Measurements from ENCODE around the gene SLC25A52. TPM values are rescaled to one million over a fixed set of nuclear protein-coding genes. Genes with fewer than 3 reads are reported as not detected.
"Not testable (repeated sequence)": the region's sequence is repeated elsewhere in the genome, so short reads cannot be mapped to it uniquely, and the experiment has no call there.

SLC25A52 gene
- total RNA-seq, 1 experiment from 2014 or later, result not detected

DNA sequence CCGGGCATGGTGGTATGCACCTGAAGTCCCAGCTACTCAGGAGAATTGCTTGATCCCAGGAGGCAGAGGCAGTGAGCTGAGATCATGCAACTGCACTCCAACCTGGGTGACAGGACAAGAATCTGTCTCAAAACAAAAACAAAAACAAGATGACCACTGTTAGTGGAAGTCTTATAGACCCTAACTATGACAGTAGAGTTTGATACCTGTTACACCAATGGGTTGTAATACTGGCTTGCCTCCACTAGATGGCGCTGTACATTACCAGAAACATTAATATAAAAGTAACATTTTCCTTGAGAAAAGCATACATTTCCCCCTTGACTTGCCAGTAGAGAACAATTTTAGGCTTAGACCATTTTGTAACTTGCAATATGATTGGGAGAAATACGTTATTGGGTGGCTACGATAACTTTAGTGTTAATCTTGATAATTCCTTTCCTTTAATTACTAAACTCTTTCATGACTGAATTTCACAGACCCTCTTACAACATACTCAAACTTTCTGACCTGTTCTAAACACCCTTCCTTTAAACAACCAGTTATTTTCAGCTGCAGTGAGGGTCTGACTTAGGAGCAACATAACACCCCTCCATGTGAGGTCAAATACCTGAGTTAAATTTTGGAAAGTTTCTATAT, 19.5 kb downstream of the SLC25A52 start:
- DNase-seq (ENCODE audit: low read depth), result peak; percentile 20

DNA sequence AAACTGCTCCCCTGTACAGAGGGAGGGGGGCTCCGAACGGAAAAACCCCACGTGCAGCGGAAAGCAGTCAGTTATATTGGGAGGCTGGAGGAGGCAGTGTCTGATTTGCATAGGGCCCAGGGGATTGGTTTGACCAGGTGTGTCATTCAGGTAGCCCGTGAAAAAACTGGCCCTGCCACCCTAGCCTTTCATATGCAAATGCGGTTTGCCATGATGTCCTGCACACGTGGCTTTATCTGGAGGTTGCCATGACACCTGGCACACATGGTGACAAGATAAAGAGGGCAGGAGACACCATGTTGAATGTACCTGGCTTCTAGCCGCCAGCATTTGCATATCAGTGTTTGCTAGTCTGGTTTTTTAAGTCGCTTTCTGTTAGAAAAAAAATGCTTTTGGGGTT, 20.5 kb downstream of the SLC25A52 start:
- DNase-seq (ENCODE audit: low read depth), result no peak

DNA sequence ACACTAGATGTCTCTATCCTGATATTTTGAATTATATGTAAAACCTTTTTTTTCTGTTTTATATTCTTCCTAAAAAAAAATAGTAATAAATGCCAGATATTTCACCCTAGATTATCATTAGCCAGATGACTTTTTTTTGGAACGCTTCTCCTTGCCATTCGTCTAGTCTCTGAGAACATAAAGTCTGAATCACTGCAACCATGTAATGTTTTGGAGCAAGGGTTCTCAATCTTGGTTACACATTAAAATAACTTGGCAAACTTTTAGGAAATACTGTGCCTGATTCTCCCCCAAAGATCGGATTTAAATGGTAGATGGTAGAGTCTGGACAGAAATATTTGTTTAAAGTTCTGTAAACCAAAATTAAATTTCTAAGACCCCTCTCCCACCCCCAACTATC, 21.0 kb downstream of the SLC25A52 start:
- DNase-seq (ENCODE audit: low read depth), result no peak

DNA sequence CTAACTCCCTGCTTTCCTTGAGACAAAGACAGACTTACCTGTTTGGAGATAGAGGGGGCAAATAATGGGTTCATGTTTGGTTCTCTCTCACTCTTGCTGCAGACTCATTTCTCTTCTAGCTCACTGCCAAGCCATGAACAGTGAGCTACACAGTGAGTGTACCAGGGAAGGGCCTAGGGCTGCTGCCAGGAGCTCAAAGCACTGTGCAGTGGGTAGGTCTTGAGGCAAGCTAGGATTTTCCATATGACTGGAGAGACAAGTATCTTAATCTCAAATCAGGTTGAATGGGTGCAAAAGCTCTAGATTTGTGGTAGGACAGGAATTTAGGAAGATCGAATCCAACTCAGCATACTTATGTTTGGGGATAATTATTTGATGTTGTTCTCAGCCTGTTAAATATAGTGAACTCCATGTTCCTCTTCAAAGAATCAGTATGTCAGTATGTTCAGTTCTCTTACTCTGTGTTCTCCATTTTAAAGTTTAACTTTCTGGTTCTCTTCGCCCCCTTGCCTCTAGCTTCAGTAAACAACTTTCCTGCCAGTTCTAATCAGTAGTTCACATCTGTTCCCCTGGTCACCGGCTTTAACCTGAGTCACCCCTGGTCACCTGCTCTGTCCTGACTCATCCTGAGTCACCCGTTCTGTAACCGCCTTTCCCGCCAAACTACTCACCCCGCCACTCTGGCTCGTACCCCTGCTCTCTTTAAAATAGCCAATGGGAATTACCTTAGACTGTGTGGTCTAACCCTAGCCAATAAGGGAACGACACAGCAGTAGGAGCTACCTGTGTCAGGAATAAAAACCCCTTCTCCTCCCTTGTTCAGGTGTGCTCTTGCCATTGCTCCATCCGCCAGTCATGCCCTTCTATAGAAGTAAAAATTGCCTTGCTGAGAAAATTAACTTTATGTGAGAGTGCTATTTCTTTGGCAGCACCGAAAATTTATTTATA, 21.9 kb downstream of the SLC25A52 start:
- DNase-seq (ENCODE audit: low read depth), result peak; percentile 24

DNA sequence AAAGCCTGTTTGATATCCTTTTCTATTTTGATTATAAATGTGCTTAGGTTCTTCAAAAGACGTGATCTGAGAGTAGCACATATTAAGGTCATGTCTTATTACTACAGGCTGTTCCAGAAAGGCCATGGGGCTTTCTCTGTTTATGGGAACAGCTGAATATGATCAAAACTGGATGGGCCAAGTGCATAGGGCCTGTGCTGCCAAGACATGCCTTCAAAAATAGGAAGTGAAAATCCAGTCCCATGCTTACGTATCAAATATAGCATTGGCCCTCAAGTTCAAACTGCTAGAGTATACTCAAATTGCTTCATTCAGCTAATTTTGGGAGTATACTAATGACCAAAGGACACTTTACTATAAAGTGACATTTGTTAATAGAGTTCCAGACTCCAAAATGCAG, 24.1 kb downstream of the SLC25A52 start:
- DNase-seq (ENCODE audit: low read depth), result no peak

DNA sequence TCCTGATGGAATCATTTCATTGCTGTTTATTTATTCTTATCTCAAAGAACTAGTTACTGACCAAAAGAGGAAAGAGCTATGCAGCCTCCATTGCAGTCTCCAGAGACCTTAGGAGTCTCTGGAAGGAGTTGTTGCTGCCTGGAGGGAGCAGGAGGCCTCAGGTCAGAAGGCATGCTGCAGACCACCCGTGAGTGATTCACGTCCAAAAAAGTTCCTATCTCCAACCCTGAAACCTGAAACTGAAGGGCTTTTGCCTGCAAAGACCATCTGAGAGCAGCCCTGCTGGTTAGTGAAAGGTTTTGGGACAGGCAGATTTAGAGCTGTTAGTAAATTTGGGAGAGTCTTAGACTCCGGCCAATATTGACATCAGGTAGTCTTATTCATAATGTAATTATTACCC, 29.1 kb downstream of the SLC25A52 start:
- no peak for DNase-seq (ENCODE audit: low read depth)

DNA sequence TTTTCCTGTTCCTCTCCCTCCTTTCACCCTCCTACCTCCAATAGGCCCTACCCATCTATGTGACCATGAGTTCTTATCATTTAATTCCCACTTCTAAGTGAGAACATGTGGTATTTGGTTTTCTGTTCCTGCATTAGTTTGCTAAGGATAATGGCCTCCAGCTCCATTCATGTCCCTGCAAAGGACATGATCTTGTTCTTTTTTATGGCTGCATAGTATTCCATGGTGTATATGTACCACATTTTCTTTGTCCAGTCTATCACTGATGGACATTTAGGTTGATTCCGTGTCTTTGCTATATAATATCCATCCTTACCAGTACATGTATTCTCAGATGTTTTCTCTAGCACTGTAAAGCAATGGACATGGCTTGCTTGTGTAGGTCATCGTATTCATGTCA, 31.5 kb downstream of the SLC25A52 start:
- not testable (repeated sequence) for DNase-seq (ENCODE audit: low read depth)

DNA sequence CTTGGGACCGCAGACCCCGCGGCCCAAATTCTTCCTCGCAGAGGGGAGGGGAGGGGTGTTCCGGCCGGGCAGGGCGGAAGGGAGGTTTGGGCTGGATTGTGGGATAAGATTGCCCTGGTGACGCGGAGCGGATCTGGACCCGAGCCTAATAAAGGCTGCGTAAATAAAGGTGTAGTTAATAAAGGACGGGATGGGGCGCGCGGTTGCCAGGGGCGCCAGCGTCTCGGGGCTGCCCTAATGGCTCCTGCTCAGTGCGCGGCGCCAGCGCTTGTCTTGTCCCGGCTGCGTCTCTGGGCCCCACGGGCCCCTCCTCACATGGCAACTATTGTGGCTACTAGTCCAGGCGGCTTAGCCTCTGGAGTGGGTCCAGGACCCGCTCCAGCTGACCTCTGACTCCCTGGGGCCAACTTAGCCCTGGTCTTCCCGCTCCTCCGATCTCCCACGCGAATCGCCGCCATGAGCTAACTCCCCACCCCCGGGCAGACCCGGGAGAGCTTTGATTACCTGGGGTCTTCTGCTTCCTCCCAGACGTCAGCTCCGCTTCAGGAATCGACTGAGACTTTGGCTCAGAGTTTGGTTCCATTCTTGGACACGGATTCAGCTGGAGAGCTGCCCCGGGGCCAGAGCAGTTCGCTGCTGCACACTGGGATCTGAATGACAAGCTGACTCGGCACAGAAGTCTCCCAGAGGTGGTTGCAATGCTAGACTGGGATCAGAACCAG, 36.5 kb downstream of the SLC25A52 start:
- DNase-seq (ENCODE audit: low read depth), result peak; percentile 7

DNA sequence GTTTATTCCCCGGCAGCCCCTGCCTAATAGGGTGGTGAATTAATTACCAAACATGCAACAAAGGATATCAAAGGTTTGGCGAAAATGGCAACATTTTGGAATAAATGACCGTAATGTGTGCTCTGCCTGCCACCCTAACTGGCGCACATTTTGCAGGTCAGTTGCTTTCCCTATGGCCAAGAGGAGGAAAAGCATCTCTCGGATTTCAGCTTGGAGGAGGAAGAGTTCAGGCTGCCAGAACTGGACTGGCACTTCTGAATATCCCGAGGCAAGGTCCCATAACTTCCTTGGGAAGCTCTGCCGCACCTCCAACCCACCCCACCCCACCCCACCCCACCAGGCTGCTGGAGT, 37.1 kb downstream of the SLC25A52 start:
- DNase-seq (ENCODE audit: low read depth), result no peak

DNA sequence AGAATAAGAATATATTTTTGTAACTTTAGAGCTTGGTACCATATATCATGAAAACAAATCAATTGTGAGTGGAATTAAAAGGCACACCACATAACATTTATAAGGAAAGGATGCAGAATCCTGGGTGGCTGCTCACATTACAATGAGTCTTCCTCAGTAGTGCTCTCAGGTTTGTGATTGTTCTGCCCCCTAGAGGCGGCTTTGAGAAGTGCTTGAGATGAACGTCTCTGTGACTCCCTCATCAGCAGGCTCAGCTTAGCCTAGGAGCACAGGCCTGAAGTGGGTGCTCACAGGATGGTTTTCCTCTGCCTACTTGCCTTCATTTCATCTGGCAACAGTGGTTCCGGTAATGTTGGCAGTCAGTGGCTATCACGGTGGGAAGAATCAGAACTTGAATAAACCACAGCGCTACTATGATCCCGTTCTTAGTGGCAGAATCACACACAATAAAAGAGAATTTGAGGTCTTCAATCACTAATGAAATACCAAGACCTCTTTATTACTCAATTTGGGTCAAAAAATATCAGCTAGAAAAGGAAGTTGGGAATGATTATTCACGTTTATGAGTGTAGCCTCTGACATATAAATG, 38.2 kb downstream of the SLC25A52 start:
- peak; percentile 69 for DNase-seq (ENCODE audit: low read depth)

DNA sequence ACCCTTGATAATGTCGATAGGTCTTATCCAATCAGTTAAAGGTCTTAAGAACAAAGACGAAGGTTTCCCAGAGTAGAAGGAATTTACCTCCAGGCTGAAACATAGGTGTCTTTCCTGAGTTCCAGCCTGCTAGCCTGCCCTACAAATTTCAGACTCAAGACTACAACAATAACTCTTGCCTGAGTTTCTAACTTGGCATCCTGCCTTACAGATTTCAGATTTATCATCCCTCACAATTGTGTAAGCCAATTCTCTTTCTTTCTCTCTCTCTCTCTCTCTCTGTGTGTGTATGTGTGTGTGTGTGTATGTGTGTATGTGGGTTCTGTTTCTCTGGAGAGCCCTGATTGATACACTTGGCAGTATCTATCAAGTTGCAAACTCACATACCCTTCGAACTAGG, 39.1 kb downstream of the SLC25A52 start:
- no peak for DNase-seq (ENCODE audit: low read depth)

DNA sequence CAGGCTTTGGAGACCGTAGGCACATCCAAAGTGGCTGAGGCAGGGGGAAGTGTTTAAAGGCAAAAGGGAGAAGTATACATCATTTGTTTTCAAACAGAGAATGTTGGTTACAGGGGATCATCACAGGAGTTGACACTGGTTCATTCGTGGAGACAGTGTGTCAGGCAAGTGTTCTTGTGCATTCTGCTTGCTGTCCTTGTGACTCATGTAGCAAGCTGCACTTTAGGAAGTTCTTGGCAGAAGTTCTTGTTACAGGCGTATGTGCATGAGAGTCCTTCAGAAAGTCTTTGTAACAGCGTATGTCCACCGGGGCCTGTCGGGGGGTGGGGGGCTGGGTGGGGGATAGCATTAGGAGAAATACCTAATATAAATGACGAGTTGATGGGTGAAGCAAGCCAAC, 39.8 kb downstream of the SLC25A52 start:
- DNase-seq (ENCODE audit: low read depth), result no peak

DNA sequence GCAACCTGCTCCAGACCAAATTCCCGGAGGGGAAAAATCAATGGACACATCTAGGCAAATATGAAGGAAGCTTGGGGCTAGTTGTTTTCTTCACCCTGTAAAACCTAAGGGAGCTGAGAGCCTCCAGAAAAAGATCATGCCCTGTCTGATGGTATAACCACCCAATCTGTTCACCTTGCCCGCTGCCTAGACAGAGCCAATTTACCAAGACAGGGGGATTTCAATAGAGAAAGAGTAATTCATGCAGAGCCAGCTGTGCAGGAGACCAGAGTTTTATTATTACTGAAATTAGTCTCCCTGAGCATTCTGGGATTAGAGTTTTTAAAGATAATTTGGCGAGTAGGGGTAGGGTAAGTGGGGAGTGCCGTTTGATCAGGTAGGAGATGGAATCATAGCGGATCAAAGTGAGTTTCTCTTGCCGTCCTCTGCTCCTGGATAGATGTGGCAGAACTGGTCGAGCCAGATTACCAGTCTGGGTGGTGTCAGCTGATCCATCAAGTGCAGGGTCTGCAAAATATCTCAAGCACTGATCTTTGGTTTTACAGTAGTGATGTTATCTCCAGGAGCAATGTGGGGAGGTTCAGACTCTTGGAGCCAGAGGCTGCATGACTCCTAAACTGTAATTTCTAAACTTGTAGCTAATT, 41.2 kb downstream of the SLC25A52 start:
- DNase-seq (ENCODE audit: low read depth), result no peak

DNA sequence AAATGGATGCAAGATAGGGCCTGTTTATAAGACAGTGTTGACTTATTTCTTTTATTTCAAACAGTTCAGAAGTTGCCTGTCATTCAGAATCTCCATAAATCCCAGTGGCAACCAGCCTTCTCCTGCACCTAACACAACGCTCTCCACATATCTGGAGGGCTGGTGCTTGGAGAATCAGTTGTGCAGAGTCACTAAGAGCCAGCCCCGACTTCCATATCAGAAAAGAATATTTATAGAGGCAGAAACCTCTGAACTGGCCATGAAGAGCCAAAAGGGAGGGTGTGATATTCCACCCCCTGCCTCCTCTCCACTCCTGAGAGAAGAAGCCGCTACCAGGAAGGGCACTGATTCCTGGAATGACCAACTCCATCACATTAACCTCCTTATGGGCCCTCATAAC, 42.3 kb downstream of the SLC25A52 start:
- no peak for DNase-seq (ENCODE audit: low read depth)

DNA sequence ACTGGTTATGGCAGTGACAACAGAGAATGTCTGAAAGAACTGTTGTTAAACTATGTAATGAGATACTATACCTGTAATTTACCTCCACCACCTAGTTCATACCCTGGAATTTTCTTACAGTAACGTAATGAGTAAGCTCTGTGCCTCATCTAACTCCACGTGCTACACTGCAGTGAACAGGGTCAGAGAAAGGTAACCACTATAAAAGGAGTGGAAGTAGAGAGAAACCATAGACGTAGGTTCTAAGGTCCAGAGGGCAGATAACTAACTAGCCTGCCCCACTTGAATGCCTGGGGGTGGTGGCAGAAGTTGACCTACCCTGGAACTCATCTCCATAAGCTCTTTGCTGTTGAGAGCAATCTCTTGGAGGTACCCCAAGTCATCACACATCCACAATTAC, 44.3 kb downstream of the SLC25A52 start:
- no peak for DNase-seq (ENCODE audit: low read depth)

DNA sequence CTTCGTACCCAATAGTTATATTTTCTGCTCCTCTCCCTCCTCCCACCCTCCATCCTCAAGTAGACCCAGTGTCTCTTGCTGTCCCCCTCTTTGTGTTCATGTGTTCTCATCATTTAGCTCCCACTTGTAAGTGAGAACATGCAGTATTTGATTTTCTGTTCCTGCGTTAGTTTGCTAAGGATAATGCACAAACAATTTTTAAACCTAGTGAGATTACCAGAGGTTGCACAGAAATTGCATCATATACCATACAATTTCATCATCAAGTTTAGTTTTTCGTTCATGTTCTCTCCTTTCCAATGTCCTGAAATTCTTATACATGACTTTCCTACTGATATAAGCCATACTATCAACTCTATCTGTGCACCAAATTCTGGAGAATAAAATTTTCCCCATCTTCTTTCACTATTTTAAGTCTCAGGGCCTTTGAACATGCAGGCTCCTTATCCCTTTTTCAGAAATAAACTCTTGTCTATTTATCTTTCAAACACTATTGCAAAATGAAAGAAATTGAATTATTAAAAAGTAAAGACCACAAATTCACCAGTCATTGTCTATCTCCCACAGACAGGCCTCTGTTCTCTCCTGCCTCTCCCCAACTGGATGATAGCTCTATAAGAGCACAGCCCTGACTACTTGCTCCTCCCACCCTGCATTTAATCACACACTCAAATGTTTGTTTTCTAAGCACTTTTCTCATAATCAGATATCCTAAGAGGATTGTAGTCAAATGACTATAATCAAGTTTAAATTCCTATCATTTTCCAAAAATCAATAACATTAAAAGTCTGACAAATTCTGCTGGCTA, 49.1 kb downstream of the SLC25A52 start:
- DNase-seq (ENCODE audit: low read depth), result no peak

DNA sequence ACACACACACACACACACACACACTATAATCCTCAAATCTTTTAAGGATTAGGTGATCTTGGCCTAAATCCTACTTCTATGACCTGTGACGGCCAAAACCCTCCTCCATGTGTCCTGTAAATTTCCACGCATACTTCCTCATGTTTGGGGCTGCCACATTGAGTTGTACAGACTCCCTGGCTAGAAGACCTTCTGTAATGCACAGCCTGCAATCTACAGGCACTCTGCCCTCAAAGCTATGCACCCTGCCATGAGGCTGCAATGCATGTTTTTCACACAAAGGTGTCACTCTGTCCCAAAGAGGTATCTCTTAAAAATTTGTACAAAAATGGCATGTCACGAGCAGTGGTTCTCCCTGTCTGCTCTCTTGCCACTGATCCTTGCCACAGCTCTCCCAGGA, 49.9 kb downstream of the SLC25A52 start:
- peak; percentile 8 for DNase-seq (ENCODE audit: low read depth)
